ENCODE data around the gene DENND4A.
"Not testable (repeated sequence)": the region's sequence is repeated elsewhere in the genome, so short reads cannot be mapped to it uniquely, and the experiment has no call there.

The DENND4A gene

GRCh38 chr15:65626856-65627255 lies 165.2 kb downstream of the DENND4A start:
- DNase-seq: no peak

- DNase-seq: no peak
Observed at GRCh38 chr15:65623103-65623502, 169.0 kb downstream of the DENND4A start.

- no peak for DNase-seq
Observed at GRCh38 chr15:65621638-65622037, 170.5 kb downstream of the DENND4A start, which contains the start of gene SLC24A1. Gene SLC24A1 (plus strand): TSS chr15:65621938. CDS start chr15:65624081, 2,143 bp downstream.

GRCh38 chr15:65620833-65621232 lies 171.3 kb downstream of the DENND4A start:
- DNase-seq: no peak

GRCh38 chr15:65619626-65620290 lies 172.3 kb downstream of the DENND4A start:
- DNase-seq: no peak

GRCh38 chr15:65618560-65619109 lies 173.5 kb downstream of the DENND4A start:
- no peak for DNase-seq

- DNase-seq: not testable (repeated sequence)
Observed at GRCh38 chr15:65615887-65616286, 176.2 kb downstream of the DENND4A start.

- DNase-seq: no peak
Observed at GRCh38 chr15:65612949-65613744, 178.9 kb downstream of the DENND4A start.

GRCh38 chr15:65612616-65612946 lies 179.5 kb downstream of the DENND4A start:
- DNase-seq: no peak

- no peak for DNase-seq
Observed at GRCh38 chr15:65611888-65612615, 180.0 kb downstream of the DENND4A start.

- peak; percentile 87 to 89 for DNase-seq
Observed at GRCh38 chr15:65610871-65611718, 181.0 kb downstream of the DENND4A start, which contains the start of gene INTS14. Gene INTS14 (minus strand): TSS chr15:65611131. CDS start chr15:65607380, 3,751 bp downstream.

Data from NCI-H1930 (cell line).